Endodermal cell (in vitro differentiated cells): ENCODE data around the gene TPRX1. TPM values are rescaled to one million over a fixed set of nuclear protein-coding genes. Genes with fewer than 3 reads are reported as not detected.

Experiments
- DNase-seq: peaks from one replicate; pipeline ENCODE4 v3.0.0-alpha.2; 2017
- H3K27ac ChIP-seq: 2 replicates; pipeline ENCODE4 v1.5.1; 2013; ENCODE audit warnings: mild to moderate bottlenecking, low read depth, low read length, moderate library complexity
- H3K27me3 ChIP-seq: 2 replicates; pipeline ENCODE4 v1.6.1; 2013; ENCODE audit warnings: mild to moderate bottlenecking, low read length, moderate library complexity; ENCODE audit not compliant: insufficient read depth, control insufficient read depth, poor library complexity, severe bottlenecking
- H3K36me3 ChIP-seq: 2 replicates; pipeline ENCODE4 v1.7.0; 2013; ENCODE audit warnings: mild to moderate bottlenecking, low read length, moderate library complexity; ENCODE audit not compliant: control insufficient read depth, insufficient read depth
- H3K4me1 ChIP-seq: one replicate; pipeline ENCODE4 v1.7.0; 2013; ENCODE audit warnings: low read length; ENCODE audit not compliant: control insufficient read depth, insufficient read depth
- H3K4me3 ChIP-seq: 2 replicates; pipeline ENCODE4 v1.5.1; 2013; ENCODE audit warnings: mild to moderate bottlenecking, low read length, moderate library complexity
- H3K9ac ChIP-seq: 2 replicates; pipeline ENCODE4 v1.6.1; 2013; ENCODE audit warnings: mild to moderate bottlenecking, low read length, moderate library complexity; ENCODE audit not compliant: poor library complexity, severe bottlenecking; ENCODE audit errors: extremely low read depth
- H3K9me3 ChIP-seq: 2 replicates; pipeline ENCODE4 v1.6.1; 2013; ENCODE audit warnings: mild to moderate bottlenecking, low read length, moderate library complexity; ENCODE audit not compliant: control insufficient read depth
- H3K27ac Mint-ChIP-seq: 2 replicates; pipeline ENCODE4 v1.8.0; 2020; ENCODE audit warnings: mixed read lengths
- H3K27me3 Mint-ChIP-seq: 2 replicates; pipeline ENCODE4 v1.8.0; 2021; ENCODE audit warnings: mild to moderate bottlenecking, mixed read lengths; ENCODE audit not compliant: insufficient read depth
- H3K36me3 Mint-ChIP-seq: 2 replicates; pipeline ENCODE4 v1.8.0; 2020; ENCODE audit warnings: low read depth, mixed read lengths
- H3K4me1 Mint-ChIP-seq: 2 replicates; pipeline ENCODE4 v1.8.0; 2020; ENCODE audit warnings: mixed read lengths
- H3K4me3 Mint-ChIP-seq: 2 replicates; pipeline ENCODE4 v1.8.0; 2020; ENCODE audit warnings: mild to moderate bottlenecking, moderate library complexity, mixed read lengths
- H3K9me3 Mint-ChIP-seq: 2 replicates; pipeline ENCODE4 v1.8.0; 2020; ENCODE audit warnings: mild to moderate bottlenecking, mixed read lengths
- CTCF ChIP-seq: fragments of 200-600 bp; sonication (generic); conservative IDR thresholded peaks from 2 replicates; pipeline ENCODE4 v1.5.0; 2021; ENCODE audit warnings: antibody characterized with exemption, mild to moderate bottlenecking
- WGBS, 2 experiments: methylation state at CpG; one replicate each; pipeline versions ENCODE4 v1.1.5 to v1.1.7; 2013; ENCODE audit warnings: missing lambda C conversion rate in 2 of 2, mixed read lengths in 1 of 2; ENCODE audit not compliant: insufficient coverage in 1 of 2, insufficient read length in 1 of 2; 5-methylcytosine and 5-hydroxymethylcytosine counted together
- total RNA-seq, 2 donors: library from RNA; stranded (reverse); fragmentation: NEBNext Ultra II Directional in 1 of 2; extraction: Animal tissue kit (Norgen Biotek cat#: 25700) in 1 of 2; gene quantifications; 2 replicates in 1 of 2; 3 replicates in 1 of 2; pipeline ENCODE4 v1.2.1, GENCODE V29; 2021

Gene TPRX1
- total RNA-seq, 2 donors from 2014 or later = not detected

DNA sequence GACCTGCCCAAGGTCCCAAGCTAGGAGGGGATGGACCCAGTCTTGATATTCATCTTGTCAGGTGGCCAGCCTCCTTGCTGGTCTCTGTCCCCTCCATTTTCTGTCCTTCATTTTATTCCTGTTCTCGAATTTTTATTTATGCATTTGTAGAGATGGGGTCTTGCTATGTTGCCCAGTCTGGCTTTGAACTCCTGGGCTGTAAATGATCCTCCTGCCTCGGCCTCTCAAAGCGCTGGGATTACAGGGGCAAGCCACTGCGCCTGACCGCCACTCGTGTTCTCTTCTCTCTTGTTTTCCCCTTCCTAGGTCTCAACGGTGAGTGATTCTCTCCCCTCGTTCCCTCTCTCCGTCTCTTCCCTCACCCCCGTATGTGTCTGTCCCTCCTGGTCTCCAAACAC, 44.1 kb upstream of the TPRX1 start:
- 58 to 73% methylated on average over 3 to 10 of the region's 10 CpGs for WGBS, 2 experiments
- H3K27ac Mint-ChIP-seq = peak overlapping the region; percentile 95
- peaks cover 23% of the 10 kb centered on the region for H3K4me1 Mint-ChIP-seq
- no peak for DNase-seq
- Histone ChIP-seq H3K36me3 (no peaks in the 10 kb centered on the region), H3K4me3 (peak overlapping the region; percentile 77), H3K4me1 (no peaks in the 10 kb centered on the region), H3K9ac (peak overlapping the region; percentile 55), H3K9me3 (no peaks in the 10 kb centered on the region), H3K27me3 (no peaks in the 10 kb centered on the region), H3K27ac (peak overlapping the region; percentile 49)
- H3K9me3 Mint-ChIP-seq = no peaks in the 10 kb centered on the region
- H3K27me3 Mint-ChIP-seq = no peaks in the 10 kb centered on the region
- TF ChIP-seq CTCF = no peak
- H3K36me3 Mint-ChIP-seq = no peaks in the 10 kb centered on the region
- peak overlapping the region; percentile 56 for H3K4me3 Mint-ChIP-seq

- H3K27ac Mint-ChIP-seq = peak overlapping the region; percentile 58
- 88 to 90% methylated on average over 4 to 5 of the region's 5 CpGs for WGBS, 2 experiments
- no peak overlapping the region for H3K4me3 ChIP-seq
Observed at GRCh38 chr19:47842941-47843340, 38.6 kb upstream of the TPRX1 start.

GRCh38 chr19:47839913-47840312, 35.6 kb upstream of the TPRX1 start:
- Histone ChIP-seq H3K27me3 (no peaks in the 10 kb centered on the region), H3K4me1 (no peaks in the 10 kb centered on the region), H3K27ac (peak overlapping the region; percentile 60), H3K4me3 (peak overlapping the region; percentile 24), H3K36me3 (no peaks in the 10 kb centered on the region), H3K9ac (no peak overlapping the region), H3K9me3 (no peaks in the 10 kb centered on the region)
- WGBS, 2 experiments = 26 to 41% methylated on average over 6 to 10 of the region's 10 CpGs
- Mint-ChIP-seq H3K9me3 (no peaks in the 10 kb centered on the region), H3K27me3 (no peaks in the 10 kb centered on the region), H3K36me3 (no peaks in the 10 kb centered on the region), H3K4me3 (peak overlapping the region; percentile 4), H3K4me1 (peaks cover 29% of the 10 kb centered on the region), H3K27ac (peak overlapping the region; percentile 90)
- TF ChIP-seq CTCF = no peak
- peak; percentile 88 for DNase-seq

More at GRCh38 chr19:47842941-47843340, 38.6 kb upstream of the TPRX1 start:
- no peak for TF ChIP-seq CTCF
- Mint-ChIP-seq H3K4me1 (peaks cover 29% of the 10 kb centered on the region), H3K27me3 (no peaks in the 10 kb centered on the region), H3K36me3 (no peaks in the 10 kb centered on the region), H3K4me3 (no peak overlapping the region), H3K9me3 (no peaks in the 10 kb centered on the region)
- Histone ChIP-seq H3K27me3 (no peaks in the 10 kb centered on the region), H3K27ac (no peak overlapping the region), H3K9me3 (no peaks in the 10 kb centered on the region), H3K9ac (no peak overlapping the region), H3K36me3 (no peaks in the 10 kb centered on the region), H3K4me1 (no peaks in the 10 kb centered on the region)
- DNase-seq = no peak
